Fibroblast of upper back skin (primary cell): ENCODE data around the gene PLGRKT.
"Not testable (repeated sequence)": the region's sequence is repeated elsewhere in the genome, so short reads cannot be mapped to it uniquely, and the experiment has no call there.

Source experiments
- DNase-seq: peaks from one replicate; pipeline ENCODE4 v3.0.0-alpha.2; 2013

PLGRKT gene

GRCh38 chr9:5375091-5375490 is 62.6 kb downstream of the PLGRKT start:
- no peak for DNase-seq

GRCh38 chr9:5364294-5365024 is 73.3 kb downstream of the PLGRKT start:
- DNase-seq = peak; percentile 10

GRCh38 chr9:5361326-5362010 is 76.3 kb downstream of the PLGRKT start:
- peak; percentile 34 for DNase-seq

- DNase-seq = no peak
Observed at GRCh38 chr9:5360341-5360740, 77.4 kb downstream of the PLGRKT start.

GRCh38 chr9:5357431-5358105 is 80.2 kb downstream of the PLGRKT start:
- no peak for DNase-seq

- DNase-seq = no peak
Observed at GRCh38 chr9:5355817-5356216, 81.9 kb downstream of the PLGRKT start.

GRCh38 chr9:5355226-5355625 is 82.5 kb downstream of the PLGRKT start:
- no peak for DNase-seq

GRCh38 chr9:5354184-5354583 is 83.5 kb downstream of the PLGRKT start:
- DNase-seq = no peak

GRCh38 chr9:5352637-5353248 is 85.0 kb downstream of the PLGRKT start:
- DNase-seq = no peak

- not testable (repeated sequence) for DNase-seq
Observed at GRCh38 chr9:5338992-5339981, 98.4 kb downstream of the PLGRKT start, which contains the start of gene RLN1. Gene RLN1 (minus strand): TSS chr9:5339876. CDS start chr9:5339746, 130 bp downstream.

GRCh38 chr9:5336688-5337087 is 101.0 kb downstream of the PLGRKT start:
- DNase-seq = no peak

- DNase-seq = not testable (repeated sequence)
Observed at GRCh38 chr9:5331276-5331675, 106.4 kb downstream of the PLGRKT start.

GRCh38 chr9:5326893-5327548 is 110.7 kb downstream of the PLGRKT start:
- DNase-seq = peak; percentile 3

GRCh38 chr9:5326187-5326586 is 111.5 kb downstream of the PLGRKT start:
- DNase-seq = no peak

GRCh38 chr9:5321601-5322000 is 116.1 kb downstream of the PLGRKT start:
- not testable (repeated sequence) for DNase-seq

GRCh38 chr9:5321058-5321457 is 116.7 kb downstream of the PLGRKT start:
- DNase-seq = peak; percentile 2

- DNase-seq = not testable (repeated sequence)
Observed at GRCh38 chr9:5316406-5316805, 121.3 kb downstream of the PLGRKT start.

- DNase-seq = no peak
Observed at GRCh38 chr9:5315187-5315923, 122.4 kb downstream of the PLGRKT start.

- no peak for DNase-seq
Observed at GRCh38 chr9:5310851-5311250, 126.9 kb downstream of the PLGRKT start.
